ENCODE data around the gene PHACTR4. TPM values are rescaled to one million over a fixed set of nuclear protein-coding genes. Genes with fewer than 3 reads are reported as not detected.

Gene PHACTR4
- polyA plus RNA-seq, 1 donor (not counting 4 experiments of a cell fraction or from before 2014, with no cell fraction given), result 12.2 TPM

- no peaks in the 10 kb centered on the region for H3K9me1 ChIP-seq (ENCODE audit: control insufficient read depth, extremely low read depth, insufficient read depth, low read length)
- peaks cover 12% of the 10 kb centered on the region for H3K4me1 ChIP-seq (ENCODE audit: control insufficient read depth, extremely low read depth, insufficient read depth, low read length)
- no peaks in the 10 kb centered on the region for H3K36me3 ChIP-seq (ENCODE audit: control insufficient read depth in 2 of 2, extremely low read depth in 1 of 2, insufficient read depth in 2 of 2, low read length in 2 of 2)
- no peaks in the 10 kb centered on the region for H4K20me1 ChIP-seq (ENCODE audit: control insufficient read depth, extremely low read depth, insufficient read depth, low read length)
- FAIRE-seq (no peak), DNase-seq (ENCODE audit: low read depth, low spot score) (no peak)
- no peak overlapping the region for H3K4me3 ChIP-seq (ENCODE audit: control insufficient read depth in 2 of 3, extremely low read depth in 1 of 3, insufficient read depth in 2 of 3, low read depth in 1 of 3, low read length in 3 of 3)
- H2AFZ ChIP-seq (ENCODE audit: control insufficient read depth, low read length), result no peak overlapping the region
- no peak for TF ChIP-seq CTCF (optimal IDR thresholded peaks at IDR 0.05 in 1 of 3, IDR thresholded peaks at IDR 0.05 in 1 of 3, conservative IDR thresholded peaks at IDR 0.05 in 1 of 3; ENCODE audit: extremely low read depth in 1 of 3, insufficient read depth in 2 of 3, low read length in 3 of 3)
- TF ChIP-seq EZH2 (IDR thresholded peaks at IDR 0.05; ENCODE audit: low read length), result no peak
- H3K79me2 ChIP-seq (ENCODE audit: control insufficient read depth, insufficient read depth, low read length), result no peaks in the 10 kb centered on the region
- dilution Hi-C loops (cut with MboI; ENCODE audit: extremely low pct_ligation_motif_present, low sequenced_read_pairs), result no loop called here
- H3K9ac ChIP-seq (ENCODE audit: control insufficient read depth, extremely low read depth, insufficient read depth, low read length), result no peak overlapping the region
- no peaks in the 10 kb centered on the region for H3K9me3 ChIP-seq (ENCODE audit: control insufficient read depth, low read depth, low read length)
- H3K4me2 ChIP-seq (ENCODE audit: control insufficient read depth, extremely low read depth, insufficient read depth, low read depth, low read length), result no peak overlapping the region
- H3K27ac ChIP-seq (ENCODE audit: control insufficient read depth, insufficient read depth, low read length), result no peak overlapping the region
- no peaks in the 10 kb centered on the region for H3K27me3 ChIP-seq (ENCODE audit: control insufficient read depth, extremely low read depth, insufficient read depth, low read length)
Observed at GRCh38 chr1:28323720-28324119, 45.8 kb upstream of the PHACTR4 start.

DNA sequence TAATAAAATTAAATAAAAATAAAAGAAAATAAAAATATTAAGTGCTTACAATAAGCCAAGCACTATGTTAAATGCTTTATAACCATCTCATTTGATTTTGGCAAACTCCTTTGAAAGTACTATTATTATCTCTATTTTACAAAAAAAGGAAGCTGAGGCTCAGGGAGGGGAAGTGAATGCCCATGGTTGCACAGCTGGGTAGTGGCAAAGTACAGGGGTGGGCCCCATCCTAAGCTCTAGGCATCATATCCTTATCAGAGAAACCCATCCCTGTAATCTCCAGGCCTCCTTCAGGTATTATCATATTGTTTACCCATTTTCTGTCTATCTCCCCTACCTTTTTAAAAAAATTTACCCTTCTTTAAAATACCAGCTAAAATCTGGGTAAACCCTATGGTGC, 43.0 kb upstream of the PHACTR4 start:
- H3K4me1 ChIP-seq (ENCODE audit: control insufficient read depth, extremely low read depth, insufficient read depth, low read length), result peaks cover 18% of the 10 kb centered on the region

More for the DNA sequence above, 43.0 kb upstream of the PHACTR4 start:
- Histone ChIP-seq H4K20me1 (ENCODE audit: control insufficient read depth, extremely low read depth, insufficient read depth, low read length) (no peaks in the 10 kb centered on the region), H3K27me3 (ENCODE audit: control insufficient read depth, extremely low read depth, insufficient read depth, low read length) (no peaks in the 10 kb centered on the region), H3K36me3 (ENCODE audit: control insufficient read depth in 2 of 2, extremely low read depth in 1 of 2, insufficient read depth in 2 of 2, low read length in 2 of 2) (peaks cover 2 to 6% of the 10 kb centered on the region in 2 experiments), H3K79me2 (ENCODE audit: control insufficient read depth, insufficient read depth, low read length) (peaks cover 10% of the 10 kb centered on the region), H3K9ac (ENCODE audit: control insufficient read depth, extremely low read depth, insufficient read depth, low read length) (no peak overlapping the region), H3K4me2 (ENCODE audit: control insufficient read depth, extremely low read depth, insufficient read depth, low read depth, low read length) (no peak overlapping the region), H3K27ac (ENCODE audit: control insufficient read depth, insufficient read depth, low read length) (peak overlapping the region; percentile 41), H3K4me3 (ENCODE audit: control insufficient read depth in 2 of 3, extremely low read depth in 1 of 3, insufficient read depth in 2 of 3, low read depth in 1 of 3, low read length in 3 of 3) (no peak overlapping the region), H3K9me3 (ENCODE audit: control insufficient read depth, low read depth, low read length) (no peaks in the 10 kb centered on the region), H2AFZ (ENCODE audit: control insufficient read depth, low read length) (no peak overlapping the region), H3K9me1 (ENCODE audit: control insufficient read depth, extremely low read depth, insufficient read depth, low read length) (peaks cover 4% of the 10 kb centered on the region)
- TF ChIP-seq CTCF (optimal IDR thresholded peaks at IDR 0.05 in 1 of 3, IDR thresholded peaks at IDR 0.05 in 1 of 3, conservative IDR thresholded peaks at IDR 0.05 in 1 of 3; ENCODE audit: extremely low read depth in 1 of 3, insufficient read depth in 2 of 3, low read length in 3 of 3), result no peak
- TF ChIP-seq EZH2 (IDR thresholded peaks at IDR 0.05; ENCODE audit: low read length), result no peak
- DNase-seq (ENCODE audit: low read depth, low spot score) (no peak), FAIRE-seq (no peak)
- dilution Hi-C loops (cut with MboI; ENCODE audit: extremely low pct_ligation_motif_present, low sequenced_read_pairs), result no loop called here

Data from keratinocyte (primary cell).